K562 (cell line): ENCODE measurements around the gene ZFP30. TPM values are rescaled to one million over a fixed set of nuclear protein-coding genes. Genes with fewer than 3 reads are reported as not detected.

Experiments
- BHLHE40 ChIP-seq: IDR thresholded peaks from 2 replicates; pipeline ENCODE4 v1.6.1; 2011; ENCODE audit warnings: low read length, improper control_type of control experiment
- CBX5 ChIP-seq: IDR thresholded peaks from 2 replicates; pipeline ENCODE4 v1.6.1; 2014; ENCODE audit warnings: low read depth, borderline replicate concordance
- CHAMP1 ChIP-seq: fragments of 450-650 bp; IDR thresholded peaks from 2 replicates; pipeline ENCODE4 v1.6.1; 2016; ENCODE audit warnings: mild to moderate bottlenecking
- FOXK2 ChIP-seq, 2 experiments: fragments of 450-650 bp; IDR thresholded peaks in 1 of 2; conservative IDR thresholded peaks in 1 of 2; 2 replicates each; pipeline ENCODE4 v1.6.1; 2016; ENCODE audit warnings: low read depth in 2 of 2, mild to moderate bottlenecking in 1 of 2
- ILK ChIP-seq: fragments of 450-650 bp; IDR thresholded peaks from 2 replicates; pipeline ENCODE4 v1.6.1; 2016; ENCODE audit warnings: missing genetic modification characterization, low read depth, mild to moderate bottlenecking, missing compliant biosample characterization, moderate library complexity, borderline replicate concordance
- L3MBTL2 ChIP-seq: fragments of 450-650 bp; IDR thresholded peaks from 2 replicates; pipeline ENCODE4 v1.6.1; 2016; ENCODE audit warnings: mild to moderate bottlenecking, moderate library complexity
- MAZ ChIP-seq, 2 experiments: fragments of 450-650 bp in 1 of 2; sonication (generic) in 1 of 2; formaldehyde crosslinking; IDR thresholded peaks in 1 of 2; conservative IDR thresholded peaks in 1 of 2; 2 replicates each; pipeline versions ENCODE4 v1.4.0 to v1.5.0; 2020; ENCODE audit warnings: mild to moderate bottlenecking in 1 of 2, missing genetic modification reagents in 1 of 2
- NBN ChIP-seq: fragments of 450-650 bp; IDR thresholded peaks from 2 replicates; pipeline ENCODE4 v1.6.1; 2016; ENCODE audit warnings: low read depth, mild to moderate bottlenecking
- RB1 ChIP-seq: fragments of 450-650 bp; IDR thresholded peaks from 2 replicates; pipeline ENCODE4 v1.6.1; 2017; ENCODE audit warnings: low read depth, mild to moderate bottlenecking
- SIN3A ChIP-seq, 2 experiments: fragments of 150-350 bp in 1 of 2; IDR thresholded peaks; 2 replicates each; pipeline ENCODE4 v1.6.1; 2011 to 2016; ENCODE audit warnings: borderline replicate concordance in 2 of 2, low read depth in 2 of 2, low read length in 2 of 2, mild to moderate bottlenecking in 2 of 2, moderate library complexity in 2 of 2; ENCODE audit not compliant: control insufficient read depth in 1 of 2
- ZBTB9 ChIP-seq: fragments of 450-650 bp; formaldehyde crosslinking; IDR thresholded peaks from 2 replicates; pipeline ENCODE4 v1.4.0; 2020; ENCODE audit warnings: mild to moderate bottlenecking, moderate library complexity
- ZFP1 ChIP-seq: fragments of 450-650 bp; formaldehyde crosslinking; IDR thresholded peaks from 2 replicates; pipeline ENCODE4 v1.4.0; 2020; ENCODE audit warnings: mild to moderate bottlenecking, mixed read lengths
- ZFP30 ChIP-seq: fragments of 250-450 bp; sonication (Bioruptor Pico); IDR thresholded peaks from 2 replicates; pipeline ENCODE4 v1.8.0; 2022; ENCODE audit warnings: moderate library complexity, mild to moderate bottlenecking, inconsistent platforms, borderline replicate concordance
- ZSCAN29 ChIP-seq: fragments of 450-650 bp; IDR thresholded peaks from 2 replicates; pipeline ENCODE4 v1.6.1; 2017
- polyA plus RNA-seq, 8 experiments: library from polyadenylated mRNA; depleted of rRNA in 4 of 8; stranded (reverse) in 5 of 8; unstranded in 3 of 8; fragments of >200 nt; fragmentation: Nextera tagmentation in 2 of 8; fragmentation: Illumina TruSeq in 1 of 8; extraction: Ambion mirVana in 2 of 8; extraction: Trizol in 1 of 8; gene quantifications; 2 replicates each; pipeline versions ENCODE4 v1.2.1 to v1.2.3, GENCODE V29; 2011 to 2014; ENCODE audit warnings: inconsistent platforms in 1 of 8, missing spikeins in 1 of 8
- total RNA-seq, 7 experiments: library from RNA; depleted of rRNA in 6 of 7; stranded (reverse); fragments of >200 nt in 6 of 7; fragmentation: Illumina TruSeq in 2 of 7; extraction: Trizol in 2 of 7; gene quantifications; 2 replicates each; pipeline versions ENCODE4 v1.2.1 to v1.2.3, GENCODE V29; 2011 to 2021; ENCODE audit warnings: low replicate concordance in 1 of 7
- TF ChIP-seq, protein P1 (sequence below): fragments of 450-650 bp; IDR thresholded peaks from 2 replicates; pipeline ENCODE4 v1.6.1; 2014; ENCODE audit warnings: low read depth, mild to moderate bottlenecking, moderate library complexity, borderline replicate concordance
- TF ChIP-seq, protein P2 (sequence below): fragments of 450-650 bp; IDR thresholded peaks from 2 replicates; pipeline ENCODE4 v1.7.1; 2018; ENCODE audit warnings: mild to moderate bottlenecking, low read depth; ENCODE audit not compliant: partially characterized antibody
- TF ChIP-seq, protein P3 (sequence below): conservative IDR thresholded peaks from 2 replicates; pipeline ENCODE4 v1.6.1; 2011; ENCODE audit warnings: low read depth, mild to moderate bottlenecking, low read length; ENCODE audit not compliant: control insufficient read depth

ZFP30 gene
- total and polyA plus RNA-seq, 9 of the 15 experiments (the other 6 are each of a cell fraction or from before 2014, with no cell fraction given) = 1.1 to 11.3 (median 4.9) TPM

GRCh38 chr19:37655689-37656371 lies 565 bp upstream of the ZFP30 start (continued):
- TF ChIP-seq CBX5 = no peak; the same call in 1 of the 2 replicates
- TF ChIP-seq, protein P1, sequence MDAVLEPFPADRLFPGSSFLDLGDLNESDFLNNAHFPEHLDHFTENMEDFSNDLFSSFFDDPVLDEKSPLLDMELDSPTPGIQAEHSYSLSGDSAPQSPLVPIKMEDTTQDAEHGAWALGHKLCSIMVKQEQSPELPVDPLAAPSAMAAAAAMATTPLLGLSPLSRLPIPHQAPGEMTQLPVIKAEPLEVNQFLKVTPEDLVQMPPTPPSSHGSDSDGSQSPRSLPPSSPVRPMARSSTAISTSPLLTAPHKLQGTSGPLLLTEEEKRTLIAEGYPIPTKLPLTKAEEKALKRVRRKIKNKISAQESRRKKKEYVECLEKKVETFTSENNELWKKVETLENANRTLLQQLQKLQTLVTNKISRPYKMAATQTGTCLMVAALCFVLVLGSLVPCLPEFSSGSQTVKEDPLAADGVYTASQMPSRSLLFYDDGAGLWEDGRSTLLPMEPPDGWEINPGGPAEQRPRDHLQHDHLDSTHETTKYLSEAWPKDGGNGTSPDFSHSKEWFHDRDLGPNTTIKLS = peak; percentile 69; the same call in 1 of the 2 replicates
- TF ChIP-seq, protein P2, sequence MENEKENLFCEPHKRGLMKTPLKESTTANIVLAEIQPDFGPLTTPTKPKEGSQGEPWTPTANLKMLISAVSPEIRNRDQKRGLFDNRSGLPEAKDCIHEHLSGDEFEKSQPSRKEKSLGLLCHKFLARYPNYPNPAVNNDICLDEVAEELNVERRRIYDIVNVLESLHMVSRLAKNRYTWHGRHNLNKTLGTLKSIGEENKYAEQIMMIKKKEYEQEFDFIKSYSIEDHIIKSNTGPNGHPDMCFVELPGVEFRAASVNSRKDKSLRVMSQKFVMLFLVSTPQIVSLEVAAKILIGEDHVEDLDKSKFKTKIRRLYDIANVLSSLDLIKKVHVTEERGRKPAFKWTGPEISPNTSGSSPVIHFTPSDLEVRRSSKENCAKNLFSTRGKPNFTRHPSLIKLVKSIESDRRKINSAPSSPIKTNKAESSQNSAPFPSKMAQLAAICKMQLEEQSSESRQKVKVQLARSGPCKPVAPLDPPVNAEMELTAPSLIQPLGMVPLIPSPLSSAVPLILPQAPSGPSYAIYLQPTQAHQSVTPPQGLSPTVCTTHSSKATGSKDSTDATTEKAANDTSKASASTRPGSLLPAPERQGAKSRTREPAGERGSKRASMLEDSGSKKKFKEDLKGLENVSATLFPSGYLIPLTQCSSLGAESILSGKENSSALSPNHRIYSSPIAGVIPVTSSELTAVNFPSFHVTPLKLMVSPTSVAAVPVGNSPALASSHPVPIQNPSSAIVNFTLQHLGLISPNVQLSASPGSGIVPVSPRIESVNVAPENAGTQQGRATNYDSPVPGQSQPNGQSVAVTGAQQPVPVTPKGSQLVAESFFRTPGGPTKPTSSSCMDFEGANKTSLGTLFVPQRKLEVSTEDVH = no peak
- peak; percentile 93 for TF ChIP-seq BHLHE40
- 0 out of 2 replicates have a peak, but pooled peaks have one; percentile 15 for TF ChIP-seq CHAMP1
- TF ChIP-seq ZSCAN29 = no peak
- TF ChIP-seq FOXK2 (conservative IDR thresholded peaks at IDR 0.05 in 1 of 2, IDR thresholded peaks at IDR 0.05 in 1 of 2; ENCODE audit: low read depth in 2 of 2) = peak; percentile 39 to 47; a peak in 2 of 4 replicates
- no peak for TF ChIP-seq ILK (tag)
- 0 out of 2 replicates have a peak, but pooled peaks have one; percentile 61 for TF ChIP-seq NBN
- no peak for TF ChIP-seq ZFP30 (CRISPR knock-in tag)
- TF ChIP-seq MAZ (CRISPR knock-in tag; conservative IDR thresholded peaks at IDR 0.05 in 1 of 2, IDR thresholded peaks at IDR 0.05 in 1 of 2) = peak in 1 of 2 experiments; percentile 66; a peak in 1 of 4 replicates
- no peak for TF ChIP-seq ZBTB9 (CRISPR knock-in tag)
- peak; percentile 90 for TF ChIP-seq L3MBTL2
- TF ChIP-seq, protein P3, sequence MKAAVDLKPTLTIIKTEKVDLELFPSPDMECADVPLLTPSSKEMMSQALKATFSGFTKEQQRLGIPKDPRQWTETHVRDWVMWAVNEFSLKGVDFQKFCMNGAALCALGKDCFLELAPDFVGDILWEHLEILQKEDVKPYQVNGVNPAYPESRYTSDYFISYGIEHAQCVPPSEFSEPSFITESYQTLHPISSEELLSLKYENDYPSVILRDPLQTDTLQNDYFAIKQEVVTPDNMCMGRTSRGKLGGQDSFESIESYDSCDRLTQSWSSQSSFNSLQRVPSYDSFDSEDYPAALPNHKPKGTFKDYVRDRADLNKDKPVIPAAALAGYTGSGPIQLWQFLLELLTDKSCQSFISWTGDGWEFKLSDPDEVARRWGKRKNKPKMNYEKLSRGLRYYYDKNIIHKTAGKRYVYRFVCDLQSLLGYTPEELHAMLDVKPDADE = no peak
- TF ChIP-seq SIN3A (IDR thresholded peaks at IDR 0.05; ENCODE audit: borderline replicate concordance in 2 of 2, control insufficient read depth in 1 of 2, low read depth in 2 of 2, low read length in 2 of 2) = peak in 1 of 2 experiments; percentile 47; a peak in 1 of 4 replicates
- peak; percentile 60 for TF ChIP-seq RB1
- no peak for TF ChIP-seq ZFP1 (CRISPR knock-in tag)
